ENCODE measurements around the gene NR6A1.

NR6A1 gene

GRCh38 chr9:124600407-124600806 is 170.7 kb downstream of the NR6A1 start:
- Histone ChIP-seq H3K79me2 (ENCODE audit: control insufficient read depth, low read length) (no peaks in the 10 kb centered on the region), H3K4me3 (ENCODE audit: low read length) (no peak overlapping the region), H3K36me3 (ENCODE audit: control insufficient read depth, low read length) (no peaks in the 10 kb centered on the region), H3K27ac (ENCODE audit: low read depth, low read length) (no peak overlapping the region), H3F3A (ENCODE audit: control insufficient read depth, insufficient read depth) (no peaks in the 10 kb centered on the region), H3K4me2 (ENCODE audit: low read length) (no peak overlapping the region), H3K27me3 (ENCODE audit: control insufficient read depth, low read length) (no peaks in the 10 kb centered on the region), H3K4me1 (ENCODE audit: control insufficient read depth, low read length) (no peaks in the 10 kb centered on the region), H4K20me1 (ENCODE audit: control insufficient read depth, insufficient read depth, low read depth, low read length) (no peaks in the 10 kb centered on the region), H3K9me2 (replicated peaks; ENCODE audit: control insufficient read depth, low read length) (no peaks in the 10 kb centered on the region), H3K9me3 (ENCODE audit: control insufficient read depth, insufficient read depth, low read length) (no peaks in the 10 kb centered on the region)
- TF ChIP-seq CTCF (IDR thresholded peaks at IDR 0.05; ENCODE audit: low read depth, low read length, poor library complexity, severe bottlenecking) = no peak
- TF ChIP-seq EZH2phosphoT487 (IDR thresholded peaks at IDR 0.05; ENCODE audit: borderline replicate concordance, low read length) = no peak

GRCh38 chr9:124599121-124599795 is 171.9 kb downstream of the NR6A1 start:
- Histone ChIP-seq H3K79me2 (ENCODE audit: control insufficient read depth, low read length) (no peaks in the 10 kb centered on the region), H3K27ac (ENCODE audit: low read depth, low read length) (no peak overlapping the region), H4K20me1 (ENCODE audit: control insufficient read depth, insufficient read depth, low read depth, low read length) (no peaks in the 10 kb centered on the region), H3K9me3 (ENCODE audit: control insufficient read depth, insufficient read depth, low read length) (no peaks in the 10 kb centered on the region), H3K4me3 (ENCODE audit: low read length) (no peak overlapping the region), H3K36me3 (ENCODE audit: control insufficient read depth, low read length) (no peaks in the 10 kb centered on the region), H3K4me2 (ENCODE audit: low read length) (no peak overlapping the region), H3K4me1 (ENCODE audit: control insufficient read depth, low read length) (no peaks in the 10 kb centered on the region), H3K27me3 (ENCODE audit: control insufficient read depth, low read length) (no peaks in the 10 kb centered on the region), H3K9me2 (replicated peaks; ENCODE audit: control insufficient read depth, low read length) (no peaks in the 10 kb centered on the region), H3F3A (ENCODE audit: control insufficient read depth, insufficient read depth) (no peaks in the 10 kb centered on the region)
- TF ChIP-seq EZH2phosphoT487 (IDR thresholded peaks at IDR 0.05; ENCODE audit: borderline replicate concordance, low read length) = no peak
- no peak for TF ChIP-seq CTCF (IDR thresholded peaks at IDR 0.05; ENCODE audit: low read depth, low read length, poor library complexity, severe bottlenecking)

GRCh38 chr9:124598048-124598447 is 173.1 kb downstream of the NR6A1 start:
- no peak overlapping the region for H3K27ac ChIP-seq (ENCODE audit: low read depth, low read length)
- H3K9me3 ChIP-seq (ENCODE audit: control insufficient read depth, insufficient read depth, low read length) = no peaks in the 10 kb centered on the region
- H3K27me3 ChIP-seq (ENCODE audit: control insufficient read depth, low read length) = no peaks in the 10 kb centered on the region
- TF ChIP-seq CTCF (IDR thresholded peaks at IDR 0.05; ENCODE audit: low read depth, low read length, poor library complexity, severe bottlenecking) (no peak), EZH2phosphoT487 (IDR thresholded peaks at IDR 0.05; ENCODE audit: borderline replicate concordance, low read length) (no peak)
- H3K4me2 ChIP-seq (ENCODE audit: low read length) = no peak overlapping the region
- no peak overlapping the region for H3K4me3 ChIP-seq (ENCODE audit: low read length)
- H3F3A ChIP-seq (ENCODE audit: control insufficient read depth, insufficient read depth) = no peaks in the 10 kb centered on the region
- H3K4me1 ChIP-seq (ENCODE audit: control insufficient read depth, low read length) = no peaks in the 10 kb centered on the region
- no peaks in the 10 kb centered on the region for H3K79me2 ChIP-seq (ENCODE audit: control insufficient read depth, low read length)
- no peaks in the 10 kb centered on the region for H3K36me3 ChIP-seq (ENCODE audit: control insufficient read depth, low read length)
- H3K9me2 ChIP-seq (replicated peaks; ENCODE audit: control insufficient read depth, low read length) = no peaks in the 10 kb centered on the region
- H4K20me1 ChIP-seq (ENCODE audit: control insufficient read depth, insufficient read depth, low read depth, low read length) = no peaks in the 10 kb centered on the region
